PFSK-1 (cell line): Measurements from ENCODE around the gene KIRREL3.

Experiments
- FOXP2 ChIP-seq: optimal IDR thresholded peaks from 2 replicates; pipeline ENCODE3; 2011; ENCODE audit warnings: borderline replicate concordance, control low read depth, inconsistent platforms; ENCODE audit not compliant: insufficient read depth; ENCODE audit errors: extremely low read length, extremely low read depth
- POLR2AphosphoS5 ChIP-seq: IDR thresholded peaks from 2 replicates; pipeline ENCODE4 v1.6.1; 2012; ENCODE audit warnings: low read depth, mild to moderate bottlenecking, control low read depth, low read length, moderate library complexity
- REST ChIP-seq, 2 experiments: IDR thresholded peaks; 2 replicates each; pipeline versions ENCODE4 v1.6.1 to v1.8.0; 2011 to 2012; ENCODE audit warnings: low read depth in 2 of 2, low read length in 2 of 2, control low read depth in 1 of 2, inconsistent platforms in 1 of 2, mild to moderate bottlenecking in 1 of 2, moderate library complexity in 1 of 2; ENCODE audit not compliant: insufficient read depth in 1 of 2
- SIN3A ChIP-seq: IDR thresholded peaks from 2 replicates; pipeline ENCODE4 v1.6.1; 2012; ENCODE audit warnings: mild to moderate bottlenecking, low read length, moderate library complexity, borderline replicate concordance; ENCODE audit not compliant: insufficient read depth
- TAF1 ChIP-seq: IDR thresholded peaks from 2 replicates; pipeline ENCODE4 v1.6.1; 2012; ENCODE audit warnings: low read length, control low read depth, borderline replicate concordance; ENCODE audit not compliant: insufficient read depth

Gene KIRREL3

GRCh38 chr11:126853732-126854131 is 146.8 kb downstream of the KIRREL3 start:
- TF ChIP-seq TAF1 (no peak), SIN3A (no peak), REST (IDR thresholded peaks at IDR 0.05; ENCODE audit: insufficient read depth in 1 of 2, low read depth in 2 of 2, low read length in 2 of 2) (no peak), POLR2AphosphoS5 (no peak), FOXP2 (no peak)

GRCh38 chr11:126844789-126845188 is 155.8 kb downstream of the KIRREL3 start:
- TF ChIP-seq SIN3A (no peak), POLR2AphosphoS5 (no peak)

GRCh38 chr11:126843096-126843495 is 157.5 kb downstream of the KIRREL3 start:
- TF ChIP-seq POLR2AphosphoS5 (no peak), REST (IDR thresholded peaks at IDR 0.05; ENCODE audit: insufficient read depth in 1 of 2, low read depth in 2 of 2, low read length in 2 of 2) (no peak), FOXP2 (no peak), SIN3A (no peak), TAF1 (no peak)

GRCh38 chr11:126841999-126842398 is 158.6 kb downstream of the KIRREL3 start:
- TF ChIP-seq REST (IDR thresholded peaks at IDR 0.05; ENCODE audit: insufficient read depth in 1 of 2, low read depth in 2 of 2, low read length in 2 of 2): no peak
- no peak for TF ChIP-seq POLR2AphosphoS5
- no peak for TF ChIP-seq SIN3A
- TF ChIP-seq FOXP2: no peak
- TF ChIP-seq TAF1: no peak

GRCh38 chr11:126840975-126841374 is 159.6 kb downstream of the KIRREL3 start:
- TF ChIP-seq POLR2AphosphoS5: no peak
- TF ChIP-seq SIN3A: no peak
- no peak for TF ChIP-seq REST (IDR thresholded peaks at IDR 0.05; ENCODE audit: insufficient read depth in 1 of 2, low read depth in 2 of 2, low read length in 2 of 2)
- no peak for TF ChIP-seq TAF1
- no peak for TF ChIP-seq FOXP2
